Superior temporal gyrus (tissue), 1 donor: ENCODE data around the gene F7.

Experiments
- DNase-seq: peaks from one replicate; pipeline ENCODE4 v3.0.0-alpha.2; 2016; ENCODE audit errors: extremely low spot score

The F7 gene

GRCh38 chr13:113117911-113118260 is 12.3 kb downstream of the F7 start:
- no peak for DNase-seq

GRCh38 chr13:113118261-113119021 is 12.8 kb downstream of the F7 start:
- DNase-seq = no peak

GRCh38 chr13:113119166-113119821 is 13.7 kb downstream of the F7 start:
- DNase-seq = no peak

- DNase-seq = no peak
Measured at GRCh38 chr13:113119822-113120189, 14.2 kb downstream of the F7 start.

GRCh38 chr13:113120300-113121182 is 14.9 kb downstream of the F7 start:
- DNase-seq = no peak

- no peak for DNase-seq
Measured at GRCh38 chr13:113121183-113121927, 15.8 kb downstream of the F7 start.

DNA sequence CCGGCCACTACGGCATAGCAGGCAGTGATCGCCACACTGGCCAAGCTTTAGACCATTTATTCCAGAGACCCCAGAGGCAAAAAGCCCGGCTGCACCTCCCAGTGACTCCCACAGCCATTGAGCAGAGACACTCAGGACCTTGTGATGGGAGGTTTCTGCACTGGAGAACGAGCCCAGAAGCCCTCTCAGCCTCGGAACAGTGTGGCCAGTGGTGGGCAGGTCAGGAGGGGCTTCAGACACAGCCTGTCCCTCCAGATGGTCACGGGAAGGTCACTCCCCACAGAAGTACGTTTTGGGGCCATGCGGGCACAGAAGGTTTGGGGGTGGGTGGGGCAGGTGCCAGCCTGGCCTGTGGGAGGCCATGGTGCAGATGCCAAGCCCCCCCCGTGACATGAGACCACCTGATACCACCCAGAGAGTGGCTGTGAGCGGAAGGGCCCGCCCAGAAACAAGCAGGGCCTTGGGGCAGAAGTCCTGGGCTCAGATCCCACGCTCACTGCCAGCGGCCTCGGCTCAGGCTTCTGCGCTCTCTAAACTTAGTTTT is 16.4 kb downstream of the F7 start:
- DNase-seq = no peak

GRCh38 chr13:113122550-113123225 is 17.1 kb downstream of the F7 start, which contains the start of gene F10:
Gene F10, plus strand, starts transcription at chr13:113122799. Its CDS starts 57 bp downstream, at chr13:113122856.
- DNase-seq = no peak

- no peak for DNase-seq
Measured at GRCh38 chr13:113123226-113124201, 17.9 kb downstream of the F7 start.

GRCh38 chr13:113124211-113124970 is 18.8 kb downstream of the F7 start:
- no peak for DNase-seq

- DNase-seq = no peak
Measured at GRCh38 chr13:113125506-113126264, 20.1 kb downstream of the F7 start.

GRCh38 chr13:113126265-113127150 is 20.9 kb downstream of the F7 start:
- no peak for DNase-seq

- no peak for DNase-seq
Measured at GRCh38 chr13:113129480-113129879, 23.9 kb downstream of the F7 start.

DNA sequence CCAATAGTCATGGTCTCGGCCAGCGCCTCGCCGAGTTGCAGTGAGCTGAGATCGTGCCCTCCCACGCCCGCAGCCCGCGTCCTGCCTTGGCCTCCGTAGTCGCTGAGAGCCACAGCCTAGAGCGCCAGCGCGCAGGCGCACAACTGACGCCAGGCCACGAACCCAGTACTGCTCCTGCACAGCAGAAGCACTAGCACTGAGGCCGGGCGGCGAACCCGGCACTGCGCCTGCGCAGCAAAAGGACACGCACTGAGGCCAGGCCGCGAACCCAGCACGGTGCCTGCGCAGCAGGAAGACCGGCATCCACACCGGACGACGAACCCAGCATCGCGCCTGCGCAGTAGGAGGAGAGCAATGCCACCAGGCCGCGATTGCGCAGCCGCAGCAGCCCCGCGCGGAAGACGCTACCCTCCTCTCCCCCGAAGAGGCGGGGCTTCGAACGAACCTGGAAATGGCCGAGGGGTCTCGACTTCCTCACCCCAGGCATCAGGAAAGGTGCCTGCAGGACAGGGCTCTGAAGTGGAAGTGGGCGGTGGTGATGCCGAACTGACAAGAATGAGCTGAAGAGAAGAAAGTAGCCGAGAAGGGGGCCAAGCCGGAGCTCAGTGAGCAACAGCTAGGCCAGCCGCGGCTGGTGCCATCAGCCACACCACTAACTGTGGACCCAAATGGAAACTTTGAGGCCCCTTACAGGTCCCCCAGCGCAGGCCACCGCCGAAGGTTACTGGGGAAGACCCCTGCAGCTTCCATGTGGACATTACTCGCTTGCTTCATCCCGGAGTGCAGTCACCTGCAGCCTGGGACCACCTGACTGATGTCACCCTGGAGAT is 24.5 kb downstream of the F7 start:
- DNase-seq = no peak

GRCh38 chr13:113135281-113135760 is 29.7 kb downstream of the F7 start:
- no peak for DNase-seq

- DNase-seq = no peak
Measured at GRCh38 chr13:113137691-113138298, 32.2 kb downstream of the F7 start.
